NCI-H345 (cell line): Measurements from ENCODE around the gene TRAF3IP3.

ENCODE experiments used
- DNase-seq: peaks from one replicate; lab custom pipeline; 2025; lab: John Stamatoyannopoulos, UW

TRAF3IP3 gene

GRCh38 chr1:209755926-209756614 lies at the start of gene TRAF3IP3:
Gene TRAF3IP3, plus strand, starts transcription at chr1:209756053. Its CDS starts 3,987 bp downstream, at chr1:209760040.
- DNase-seq: no peak

GRCh38 chr1:209706622-209707021 lies 49.2 kb upstream of the TRAF3IP3 start:
- no peak for DNase-seq

- DNase-seq: no peak
Measured at GRCh38 chr1:209707308-209707707, 48.5 kb upstream of the TRAF3IP3 start.

- no peak for DNase-seq
Measured at GRCh38 chr1:209708297-209708696, 47.6 kb upstream of the TRAF3IP3 start.

GRCh38 chr1:209710093-209710492 lies 45.8 kb upstream of the TRAF3IP3 start:
- no peak for DNase-seq

- no peak for DNase-seq
Measured at GRCh38 chr1:209710847-209711246, 45.0 kb upstream of the TRAF3IP3 start.

GRCh38 chr1:209714338-209714737 lies 41.5 kb upstream of the TRAF3IP3 start:
- DNase-seq: no peak

GRCh38 chr1:209715314-209715713 lies 40.5 kb upstream of the TRAF3IP3 start:
- DNase-seq: no peak

- no peak for DNase-seq
Measured at GRCh38 chr1:209717818-209718217, 38.0 kb upstream of the TRAF3IP3 start.

GRCh38 chr1:209720326-209720725 lies 35.5 kb upstream of the TRAF3IP3 start:
- DNase-seq: no peak

GRCh38 chr1:209720826-209721225 lies 35.0 kb upstream of the TRAF3IP3 start:
- no peak for DNase-seq

GRCh38 chr1:209721323-209721722 lies 34.5 kb upstream of the TRAF3IP3 start:
- no peak for DNase-seq

GRCh38 chr1:209723265-209723664 lies 32.6 kb upstream of the TRAF3IP3 start:
- DNase-seq: no peak

GRCh38 chr1:209723756-209724693 lies 31.8 kb upstream of the TRAF3IP3 start:
- DNase-seq: no peak

GRCh38 chr1:209727286-209727685 lies 28.6 kb upstream of the TRAF3IP3 start:
- no peak for DNase-seq

- DNase-seq: no peak
Measured at GRCh38 chr1:209727785-209728184, 28.1 kb upstream of the TRAF3IP3 start.

- DNase-seq: no peak
Measured at GRCh38 chr1:209728466-209728865, 27.4 kb upstream of the TRAF3IP3 start.

- DNase-seq: no peak
Measured at GRCh38 chr1:209729436-209729835, 26.4 kb upstream of the TRAF3IP3 start.

- no peak for DNase-seq
Measured at GRCh38 chr1:209732725-209733124, 23.1 kb upstream of the TRAF3IP3 start.

GRCh38 chr1:209733409-209734192 lies 22.3 kb upstream of the TRAF3IP3 start:
- DNase-seq: no peak

GRCh38 chr1:209736490-209737117 lies 19.2 kb upstream of the TRAF3IP3 start:
- no peak for DNase-seq

GRCh38 chr1:209737118-209737505 lies 18.7 kb upstream of the TRAF3IP3 start:
- no peak for DNase-seq
